Amygdala (tissue), 56 donors: ENCODE data around the gene TRIM39.

Source experiments
- DNase-seq, 56 donors: peaks; one replicate each; lab custom pipeline; 2025; lab: John Stamatoyannopoulos, UW

The TRIM39 gene

GRCh38 chr6:30325873-30326525, 728 bp upstream of the TRIM39 start:
- DNase-seq, result peak in 43 of 56 donors; percentile 20 to 95 (median 81)

GRCh38 chr6:30327232-30327746, 562 bp downstream of the TRIM39 start:
- no peak for DNase-seq

GRCh38 chr6:30328397-30328796, 1.7 kb downstream of the TRIM39 start:
- no peak for DNase-seq

- no peak for DNase-seq
These were observed 2.6 kb downstream of the TRIM39 start for GRCh38 chr6:30329331-30329730.

GRCh38 chr6:30331981-30332380, 5.3 kb downstream of the TRIM39 start:
- DNase-seq, result no peak

GRCh38 chr6:30334075-30334783, 7.5 kb downstream of the TRIM39 start:
- no peak for DNase-seq

GRCh38 chr6:30340589-30341054, 13.9 kb downstream of the TRIM39 start:
- no peak for DNase-seq

GRCh38 chr6:30341218-30341617, 14.5 kb downstream of the TRIM39 start:
- DNase-seq, result no peak

GRCh38 chr6:30341728-30342127, 15.0 kb downstream of the TRIM39 start:
- no peak for DNase-seq

GRCh38 chr6:30344191-30344867, 17.6 kb downstream of the TRIM39 start:
- no peak for DNase-seq

GRCh38 chr6:30344868-30345671, 18.3 kb downstream of the TRIM39 start, which contains the start of gene RPP21:
Gene RPP21, plus strand, starts transcription at chr6:30345156. Its CDS starts 16 bp downstream, at chr6:30345172.
- DNase-seq, result peak; percentile 16 to 90 (median 76)

- DNase-seq, result no peak
These were observed 19.1 kb downstream of the TRIM39 start for GRCh38 chr6:30345852-30346251.

GRCh38 chr6:30348957-30349356, 22.2 kb downstream of the TRIM39 start:
- no peak for DNase-seq

- DNase-seq, result no peak
These were observed 22.9 kb downstream of the TRIM39 start for GRCh38 chr6:30349421-30350177.

- no peak for DNase-seq
These were observed 23.8 kb downstream of the TRIM39 start for GRCh38 chr6:30350524-30350923.

- DNase-seq, result no peak
These were observed 25.8 kb downstream of the TRIM39 start for GRCh38 chr6:30352550-30352949.

- DNase-seq, result no peak
These were observed 28.6 kb downstream of the TRIM39 start for GRCh38 chr6:30355281-30355680.

GRCh38 chr6:30356536-30356935, 29.8 kb downstream of the TRIM39 start:
- DNase-seq, result no peak
